Progenitor cell of endocrine pancreas (in vitro differentiated cells): ENCODE results near the gene RABGAP1L. TPM values are rescaled to one million over a fixed set of nuclear protein-coding genes. Genes with fewer than 3 reads are reported as not detected.

Experiments used
- DNase-seq: peaks from one replicate; pipeline ENCODE4 v3.0.0; 2021; ENCODE audit warnings: low spot score; ENCODE audit not compliant: unreplicated experiment
- H3K27ac Mint-ChIP-seq: 2 replicates; pipeline ENCODE4 v1.8.0; 2021; ENCODE audit warnings: mild to moderate bottlenecking, moderate library complexity, mixed read lengths
- H3K27me3 Mint-ChIP-seq: 2 replicates; pipeline ENCODE4 v1.8.0; 2021; ENCODE audit warnings: mixed read lengths
- H3K36me3 Mint-ChIP-seq: 2 replicates; pipeline ENCODE4 v1.8.0; 2022; ENCODE audit warnings: mixed read lengths; ENCODE audit not compliant: insufficient read depth
- H3K4me1 Mint-ChIP-seq: 2 replicates; pipeline ENCODE4 v1.8.0; 2021; ENCODE audit warnings: low read depth, mixed read lengths
- H3K4me3 Mint-ChIP-seq: 2 replicates; pipeline ENCODE4 v1.8.0; 2021; ENCODE audit warnings: low read depth, mild to moderate bottlenecking, moderate library complexity, mixed read lengths
- H3K9me3 Mint-ChIP-seq: 2 replicates; pipeline ENCODE4 v1.8.0; 2021; ENCODE audit warnings: low read depth, mixed read lengths
- total RNA-seq: library from RNA; stranded (reverse); gene quantifications from 2 replicates; pipeline ENCODE4 v1.2.1, GENCODE V29; 2021
- TF ChIP-seq, protein P1 (sequence below): fragments of 200-600 bp; sonication (generic); IDR thresholded peaks from one replicate; pipeline ENCODE4 v1.5.0; 2021; ENCODE audit warnings: antibody characterized with exemption, mild to moderate bottlenecking; ENCODE audit not compliant: unreplicated experiment

Gene RABGAP1L
- total RNA-seq, 1 donor from 2014 or later, result 55.2 TPM

DNA sequence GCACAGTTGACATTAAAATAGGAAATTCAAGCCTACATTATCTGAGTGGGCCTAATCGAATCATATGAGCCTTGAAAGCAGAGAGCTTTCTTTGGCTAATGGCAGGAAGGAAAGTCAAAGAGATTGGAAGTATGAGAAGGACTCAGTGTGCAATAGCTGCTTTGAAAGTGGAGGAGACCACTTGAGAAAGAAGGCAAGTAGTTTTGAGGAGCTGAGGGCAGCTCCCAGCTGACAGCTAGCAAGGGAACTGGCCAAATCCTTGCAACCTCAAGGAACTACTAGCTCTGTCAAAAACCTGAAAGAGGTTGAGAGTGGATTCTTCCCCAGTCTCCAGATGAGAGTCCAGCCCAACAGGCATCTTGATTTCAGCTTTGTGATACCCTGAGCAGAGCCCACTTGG is 691.4 kb downstream of the RABGAP1L start:
- no peaks in the 10 kb centered on the region for H3K4me1 Mint-ChIP-seq
- H3K9me3 Mint-ChIP-seq, result no peaks in the 10 kb centered on the region
- no peaks in the 10 kb centered on the region for H3K27me3 Mint-ChIP-seq
- H3K36me3 Mint-ChIP-seq, result peaks cover 2% of the 10 kb centered on the region
- no peak for DNase-seq
- H3K4me3 Mint-ChIP-seq, result no peak overlapping the region
- TF ChIP-seq, protein P1, sequence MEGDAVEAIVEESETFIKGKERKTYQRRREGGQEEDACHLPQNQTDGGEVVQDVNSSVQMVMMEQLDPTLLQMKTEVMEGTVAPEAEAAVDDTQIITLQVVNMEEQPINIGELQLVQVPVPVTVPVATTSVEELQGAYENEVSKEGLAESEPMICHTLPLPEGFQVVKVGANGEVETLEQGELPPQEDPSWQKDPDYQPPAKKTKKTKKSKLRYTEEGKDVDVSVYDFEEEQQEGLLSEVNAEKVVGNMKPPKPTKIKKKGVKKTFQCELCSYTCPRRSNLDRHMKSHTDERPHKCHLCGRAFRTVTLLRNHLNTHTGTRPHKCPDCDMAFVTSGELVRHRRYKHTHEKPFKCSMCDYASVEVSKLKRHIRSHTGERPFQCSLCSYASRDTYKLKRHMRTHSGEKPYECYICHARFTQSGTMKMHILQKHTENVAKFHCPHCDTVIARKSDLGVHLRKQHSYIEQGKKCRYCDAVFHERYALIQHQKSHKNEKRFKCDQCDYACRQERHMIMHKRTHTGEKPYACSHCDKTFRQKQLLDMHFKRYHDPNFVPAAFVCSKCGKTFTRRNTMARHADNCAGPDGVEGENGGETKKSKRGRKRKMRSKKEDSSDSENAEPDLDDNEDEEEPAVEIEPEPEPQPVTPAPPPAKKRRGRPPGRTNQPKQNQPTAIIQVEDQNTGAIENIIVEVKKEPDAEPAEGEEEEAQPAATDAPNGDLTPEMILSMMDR, result no peak
- H3K27ac Mint-ChIP-seq, result no peak overlapping the region

GRCh38 chr1:174858301-174858700 is 699.0 kb downstream of the RABGAP1L start:
- no peak for DNase-seq
- Mint-ChIP-seq H3K4me1 (no peaks in the 10 kb centered on the region), H3K36me3 (no peaks in the 10 kb centered on the region), H3K27me3 (no peaks in the 10 kb centered on the region), H3K27ac (no peak overlapping the region), H3K4me3 (no peak overlapping the region), H3K9me3 (peaks cover 3% of the 10 kb centered on the region)
- TF ChIP-seq, protein P1, result no peak

- no peaks in the 10 kb centered on the region for H3K9me3 Mint-ChIP-seq
- H3K4me3 Mint-ChIP-seq, result no peak overlapping the region
- no peak for DNase-seq
- no peaks in the 10 kb centered on the region for H3K36me3 Mint-ChIP-seq
- TF ChIP-seq, protein P1, result no peak
- H3K4me1 Mint-ChIP-seq, result peaks cover 38% of the 10 kb centered on the region
- H3K27ac Mint-ChIP-seq, result no peak overlapping the region
- no peaks in the 10 kb centered on the region for H3K27me3 Mint-ChIP-seq
These were observed 711.0 kb downstream of the RABGAP1L start for GRCh38 chr1:174870319-174870718.

DNA sequence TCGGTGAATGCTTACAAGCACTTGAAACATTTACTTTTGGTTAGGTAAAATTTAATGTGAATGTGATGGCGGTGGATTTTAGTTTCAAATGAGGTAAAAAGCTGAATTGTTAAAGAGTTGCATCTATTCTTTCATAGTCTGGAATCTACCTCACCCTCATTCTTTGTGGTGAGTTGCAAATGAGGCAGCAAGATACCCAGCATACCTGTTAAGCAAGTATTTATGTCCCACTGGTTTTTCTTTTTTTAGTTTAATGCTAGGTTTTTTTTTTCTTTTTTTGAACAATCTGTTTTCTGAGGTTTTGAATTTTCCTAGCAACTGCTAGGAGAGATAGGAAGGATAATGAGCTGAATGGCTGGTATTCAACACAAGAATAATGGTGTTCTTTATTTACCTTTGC is 712.6 kb downstream of the RABGAP1L start:
- H3K9me3 Mint-ChIP-seq, result no peaks in the 10 kb centered on the region
- TF ChIP-seq, protein P1, result no peak
- peak overlapping the region; percentile 91 for H3K27ac Mint-ChIP-seq
- H3K27me3 Mint-ChIP-seq, result no peaks in the 10 kb centered on the region
- no peak for DNase-seq
- H3K4me1 Mint-ChIP-seq, result peaks cover 50% of the 10 kb centered on the region
- H3K4me3 Mint-ChIP-seq, result no peak overlapping the region
- no peaks in the 10 kb centered on the region for H3K36me3 Mint-ChIP-seq

DNA sequence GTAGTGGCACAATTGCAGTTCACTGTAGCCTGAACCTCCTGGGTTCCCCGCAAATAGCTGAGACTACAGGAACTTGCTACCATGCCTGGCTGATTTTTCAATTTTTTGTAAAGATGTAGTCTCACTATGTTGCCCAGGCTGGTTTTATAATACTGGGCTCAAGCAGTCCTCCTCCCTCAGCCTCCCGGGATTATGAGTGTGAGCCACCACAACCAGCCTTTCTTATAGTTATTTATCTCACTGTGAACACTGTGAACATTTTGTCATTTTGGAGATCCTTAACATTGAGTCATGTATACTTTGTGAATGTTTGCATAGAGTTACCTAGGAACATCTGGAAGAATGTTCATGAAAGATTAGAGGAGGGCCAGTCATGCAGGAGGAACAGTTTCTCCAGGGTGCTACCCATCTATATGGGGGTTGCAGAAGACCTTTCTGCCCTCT is 713.3 kb downstream of the RABGAP1L start:
- Mint-ChIP-seq H3K4me3 (no peak overlapping the region), H3K9me3 (no peaks in the 10 kb centered on the region), H3K36me3 (no peaks in the 10 kb centered on the region), H3K4me1 (peaks cover 55% of the 10 kb centered on the region), H3K27me3 (no peaks in the 10 kb centered on the region), H3K27ac (peak overlapping the region; percentile 87)
- TF ChIP-seq, protein P1, result no peak
- DNase-seq, result no peak
